Epithelial cell of proximal tubule (primary cell): ENCODE results near the gene POLDIP2. TPM values are rescaled to one million over a fixed set of nuclear protein-coding genes. Genes with fewer than 3 reads are reported as not detected.

Source experiments
- DNase-seq: peaks from one replicate; pipeline ENCODE4 v3.0.0-alpha.2; 2011; ENCODE audit warnings: low read depth
- H3K4me3 ChIP-seq: 2 replicates; pipeline ENCODE4 v1.5.1; 2011; ENCODE audit warnings: low read depth, mild to moderate bottlenecking, low read length
- CTCF ChIP-seq: conservative IDR thresholded peaks from 2 replicates; pipeline ENCODE4 v1.5.1; 2012; ENCODE audit warnings: low read depth, mild to moderate bottlenecking, low read length
- total RNA-seq: library from RNA; depleted of rRNA; stranded (reverse); fragments of >200 nt; gene quantifications from 2 replicates; pipeline ENCODE4 v1.2.3, GENCODE V29; 2015

POLDIP2 gene
- total RNA-seq, 1 donor from 2014 or later: 96.4 TPM

- TF ChIP-seq CTCF: no peak
- no peak overlapping the region for H3K4me3 ChIP-seq
- DNase-seq: no peak
Measured at GRCh38 chr17:28324781-28325180, 32.5 kb downstream of the POLDIP2 start.

- H3K4me3 ChIP-seq: no peak overlapping the region
- DNase-seq: no peak
- TF ChIP-seq CTCF: no peak
Measured at GRCh38 chr17:28324267-28324745, 33.0 kb downstream of the POLDIP2 start.

- no peak for DNase-seq
Measured at GRCh38 chr17:28320215-28321061, 36.9 kb downstream of the POLDIP2 start.

GRCh38 chr17:28319598-28319935 is 37.8 kb downstream of the POLDIP2 start:
- no peak for TF ChIP-seq CTCF
- DNase-seq: no peak
- peak overlapping the region; percentile 78 for H3K4me3 ChIP-seq

More at GRCh38 chr17:28320215-28321061, 36.9 kb downstream of the POLDIP2 start:
- H3K4me3 ChIP-seq: peak overlapping the region; percentile 78
- TF ChIP-seq CTCF: no peak

GRCh38 chr17:28318759-28319597 is 38.3 kb downstream of the POLDIP2 start, which contains the start of gene TMEM97:
Gene TMEM97 (plus strand): TSS chr17:28319200. CDS start chr17:28319240, 40 bp downstream.
- TF ChIP-seq CTCF: no peak
- peak; percentile 69 for DNase-seq
- H3K4me3 ChIP-seq: peak within 1 kb of the TSS; percentile 78

GRCh38 chr17:28317966-28318758 is 39.2 kb downstream of the POLDIP2 start:
- no peak for TF ChIP-seq CTCF
- no peak for DNase-seq
- H3K4me3 ChIP-seq: peak overlapping the region; percentile 78
